Lower leg skin (tissue), 4 donors: Measurements from ENCODE around the gene ABCA7. TPM values are rescaled to one million over a fixed set of nuclear protein-coding genes. Genes with fewer than 3 reads are reported as not detected.

Source experiments
- DNase-seq, 2 donors: peaks; one replicate each; pipeline ENCODE4 v3.0.0-alpha.2; 2019; ENCODE audit warnings: low spot score in 2 of 2
- H3K4me3 ChIP-seq: fragments of 200-600 bp; sonication (generic); 2 replicates; pipeline ENCODE4 v1.5.1; 2017; ENCODE audit warnings: mild to moderate bottlenecking, low read depth; ENCODE audit not compliant: poor library complexity, severe bottlenecking
- POLR2A ChIP-seq, 2 donors: fragments of 450-650 bp; IDR thresholded peaks; one replicate each; pipeline ENCODE4 v1.6.1; 2016 to 2017; ENCODE audit warnings: antibody characterized with exemption in 2 of 2, mild to moderate bottlenecking in 1 of 2, moderate library complexity in 1 of 2
- WGBS, 2 donors: methylation state at CpG; one replicate each; pipeline ENCODE4 v1.1.5; 2018; 5-methylcytosine and 5-hydroxymethylcytosine counted together
- intact Hi-C: fragments of 100-400 bp; cut with DNase I; formaldehyde crosslinking; loops from one replicate; pipeline ENCODE4 v1.15.0; 2023; ENCODE audit warnings: low total_unique reads
- total RNA-seq, 4 donors: library from RNA; depleted of rRNA; stranded (reverse); fragments of >200 nt; gene quantifications; one replicate each; pipeline ENCODE4 v1.1.0, GENCODE V29; 2016
- TF ChIP-seq, protein P1 (sequence below), 3 donors: fragments of 450-650 bp; IDR thresholded peaks; one replicate each; pipeline ENCODE4 v1.5.1; 2016; ENCODE audit warnings: antibody characterized with exemption in 3 of 3, mild to moderate bottlenecking in 3 of 3, moderate library complexity in 2 of 3

Gene ABCA7
- total RNA-seq, 4 donors from 2014 or later: 30.3 to 39.8 (median 33.5) TPM

GRCh38 chr19:1047696-1048147 is 7.8 kb downstream of the ABCA7 start:
- H3K4me3 ChIP-seq: no peak overlapping the region
- no peak for TF ChIP-seq POLR2A (IDR thresholded peaks at IDR 0.05)
- TF ChIP-seq, protein P1, sequence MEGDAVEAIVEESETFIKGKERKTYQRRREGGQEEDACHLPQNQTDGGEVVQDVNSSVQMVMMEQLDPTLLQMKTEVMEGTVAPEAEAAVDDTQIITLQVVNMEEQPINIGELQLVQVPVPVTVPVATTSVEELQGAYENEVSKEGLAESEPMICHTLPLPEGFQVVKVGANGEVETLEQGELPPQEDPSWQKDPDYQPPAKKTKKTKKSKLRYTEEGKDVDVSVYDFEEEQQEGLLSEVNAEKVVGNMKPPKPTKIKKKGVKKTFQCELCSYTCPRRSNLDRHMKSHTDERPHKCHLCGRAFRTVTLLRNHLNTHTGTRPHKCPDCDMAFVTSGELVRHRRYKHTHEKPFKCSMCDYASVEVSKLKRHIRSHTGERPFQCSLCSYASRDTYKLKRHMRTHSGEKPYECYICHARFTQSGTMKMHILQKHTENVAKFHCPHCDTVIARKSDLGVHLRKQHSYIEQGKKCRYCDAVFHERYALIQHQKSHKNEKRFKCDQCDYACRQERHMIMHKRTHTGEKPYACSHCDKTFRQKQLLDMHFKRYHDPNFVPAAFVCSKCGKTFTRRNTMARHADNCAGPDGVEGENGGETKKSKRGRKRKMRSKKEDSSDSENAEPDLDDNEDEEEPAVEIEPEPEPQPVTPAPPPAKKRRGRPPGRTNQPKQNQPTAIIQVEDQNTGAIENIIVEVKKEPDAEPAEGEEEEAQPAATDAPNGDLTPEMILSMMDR (IDR thresholded peaks at IDR 0.05): no peak
- no peak for DNase-seq
- WGBS, 2 donors: 70 to 76% methylated on average over 18 to 19 of the region's 20 CpGs
- intact Hi-C loops: no loop called here

DNA sequence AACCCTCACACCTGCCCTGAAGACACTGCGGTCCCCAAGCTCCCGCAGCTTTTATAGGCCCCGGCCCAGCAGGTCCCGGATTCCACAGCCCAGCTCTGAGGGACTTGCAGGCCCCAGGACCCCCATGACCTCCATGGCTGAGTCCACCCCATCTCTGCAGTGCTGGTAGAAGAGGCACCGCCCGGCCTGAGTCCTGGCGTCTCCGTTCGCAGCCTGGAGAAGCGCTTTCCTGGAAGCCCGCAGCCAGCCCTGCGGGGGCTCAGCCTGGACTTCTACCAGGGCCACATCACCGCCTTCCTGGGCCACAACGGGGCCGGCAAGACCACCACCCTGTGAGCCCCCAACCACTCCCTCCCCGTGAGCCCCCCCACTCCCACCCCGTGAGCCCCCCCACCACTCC is 9.2 kb downstream of the ABCA7 start:
- TF ChIP-seq, protein P1 (IDR thresholded peaks at IDR 0.05): no peak
- TF ChIP-seq POLR2A (IDR thresholded peaks at IDR 0.05): no peak
- no peak for DNase-seq
- intact Hi-C loops: no loop called here
- WGBS, 2 donors: 90 to 97% methylated on average over 11 to 14 of the region's 17 CpGs
- H3K4me3 ChIP-seq: no peak overlapping the region

DNA sequence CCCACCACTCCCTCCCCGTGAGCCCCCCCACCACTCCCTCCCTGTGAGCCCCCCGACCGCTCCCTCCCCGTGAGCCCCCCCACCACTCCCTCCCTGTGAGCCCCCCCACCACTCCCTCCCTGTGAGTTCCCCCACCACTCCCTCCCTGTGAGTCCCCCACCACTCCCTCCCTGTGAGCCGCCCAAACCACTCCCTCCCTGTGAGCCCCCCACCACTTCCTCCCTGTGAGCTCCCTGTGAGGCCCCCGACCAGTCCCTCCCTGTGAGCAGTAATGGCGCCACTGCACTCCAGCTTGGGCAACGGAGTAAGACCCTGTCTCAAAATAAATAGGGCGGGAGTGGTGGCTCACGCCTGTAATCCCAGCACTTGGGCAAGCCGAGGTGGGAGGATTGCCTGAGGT is 9.9 kb downstream of the ABCA7 start:
- no peak for TF ChIP-seq POLR2A (IDR thresholded peaks at IDR 0.05)
- TF ChIP-seq, protein P1 (IDR thresholded peaks at IDR 0.05): no peak
- no peak overlapping the region for H3K4me3 ChIP-seq
- intact Hi-C loops: no loop called here
- WGBS, 2 donors: 62 to 69% methylated on average over 5 to 6 of the region's 11 CpGs
- DNase-seq: no peak

GRCh38 chr19:1050989-1051788 is 11.3 kb downstream of the ABCA7 start:
- intact Hi-C loops: no loop called here
- DNase-seq: no peak

DNA sequence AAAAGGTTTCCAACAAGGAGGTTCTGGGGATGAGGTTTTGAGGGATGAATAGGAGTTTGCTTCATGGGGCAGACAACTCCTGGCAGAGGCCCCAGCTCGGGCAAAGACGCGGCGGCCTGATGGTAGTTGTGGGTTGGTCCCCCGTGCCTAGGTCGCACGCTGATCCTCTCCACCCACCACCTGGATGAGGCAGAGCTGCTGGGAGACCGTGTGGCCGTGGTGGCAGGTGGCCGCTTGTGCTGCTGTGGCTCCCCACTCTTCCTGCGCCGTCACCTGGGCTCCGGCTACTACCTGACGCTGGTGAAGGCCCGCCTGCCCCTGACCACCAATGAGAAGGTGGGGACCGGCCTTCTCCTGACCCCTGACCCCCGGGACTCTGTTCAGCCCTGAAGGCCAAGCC is 11.9 kb downstream of the ABCA7 start:
- TF ChIP-seq, protein P1 (IDR thresholded peaks at IDR 0.05): no peak
- TF ChIP-seq POLR2A (IDR thresholded peaks at IDR 0.05): no peak
- 90 to 93% methylated on average over 17 of the region's 17 CpGs for WGBS, 2 donors
- no peak for DNase-seq
- intact Hi-C loops: no loop called here
- H3K4me3 ChIP-seq: no peak overlapping the region

More at GRCh38 chr19:1050989-1051788, 11.3 kb downstream of the ABCA7 start:
- no peak for TF ChIP-seq POLR2A (IDR thresholded peaks at IDR 0.05)
- TF ChIP-seq, protein P1 (IDR thresholded peaks at IDR 0.05): no peak
- 82 to 90% methylated on average over 13 to 20 of the region's 31 CpGs for WGBS, 2 donors
- no peak overlapping the region for H3K4me3 ChIP-seq
